Retinal pigment epithelial cell (primary cell): ENCODE measurements around the gene AIF1.

ENCODE experiments used
- DNase-seq: peaks from one replicate; pipeline ENCODE4 v3.0.0-alpha.2; 2010; ENCODE audit warnings: low read depth
- H3K4me3 ChIP-seq: 2 replicates; pipeline ENCODE4 v1.5.1; 2011; ENCODE audit warnings: mild to moderate bottlenecking, low read length, control low read depth, moderate library complexity
- CTCF ChIP-seq: conservative IDR thresholded peaks from 2 replicates; pipeline ENCODE4 v1.5.1; 2011; ENCODE audit warnings: low read depth, low read length, control low read depth, inconsistent platforms

Gene AIF1

GRCh38 chr6:31617010-31617409, 2.0 kb downstream of the AIF1 start:
- DNase-seq: no peak
- no peak overlapping the region for H3K4me3 ChIP-seq
- no peak for TF ChIP-seq CTCF

- peak overlapping the region; percentile 59 for H3K4me3 ChIP-seq
- TF ChIP-seq CTCF: no peak
- DNase-seq: peak; percentile 98
These were observed 5.0 kb downstream of the AIF1 start for GRCh38 chr6:31619805-31620585.

- no peak for TF ChIP-seq CTCF
- no peak for DNase-seq
- H3K4me3 ChIP-seq: peak within 1 kb of the TSS; percentile 80
These were observed 5.7 kb downstream of the AIF1 start, which contains the start of gene PRRC2A for GRCh38 chr6:31620586-31621319. TSS of gene PRRC2A (plus strand) at chr6:31620715. CDS start at chr6:31622790, 2,075 bp downstream.

GRCh38 chr6:31621320-31621939, 6.4 kb downstream of the AIF1 start:
- TF ChIP-seq CTCF: no peak
- DNase-seq: no peak

GRCh38 chr6:31621991-31622390, 7.0 kb downstream of the AIF1 start:
- no peak for TF ChIP-seq CTCF
- H3K4me3 ChIP-seq: peak overlapping the region; percentile 80
- no peak for DNase-seq

More at GRCh38 chr6:31621320-31621939, 6.4 kb downstream of the AIF1 start:
- peak overlapping the region; percentile 80 for H3K4me3 ChIP-seq

- H3K4me3 ChIP-seq: peak overlapping the region; percentile 80
- no peak for TF ChIP-seq CTCF
- DNase-seq: no peak
These were observed 7.7 kb downstream of the AIF1 start for GRCh38 chr6:31622684-31623091.
